Measurements from ENCODE around the gene PSME3. TPM values are rescaled to one million over a fixed set of nuclear protein-coding genes. Genes with fewer than 3 reads are reported as not detected.

The PSME3 gene
- total and polyA plus RNA-seq, 2 of the 13 experiments (the other 11 are each of a cell fraction or from before 2014, with no cell fraction given) = 66.3 to 135 TPM

DNA sequence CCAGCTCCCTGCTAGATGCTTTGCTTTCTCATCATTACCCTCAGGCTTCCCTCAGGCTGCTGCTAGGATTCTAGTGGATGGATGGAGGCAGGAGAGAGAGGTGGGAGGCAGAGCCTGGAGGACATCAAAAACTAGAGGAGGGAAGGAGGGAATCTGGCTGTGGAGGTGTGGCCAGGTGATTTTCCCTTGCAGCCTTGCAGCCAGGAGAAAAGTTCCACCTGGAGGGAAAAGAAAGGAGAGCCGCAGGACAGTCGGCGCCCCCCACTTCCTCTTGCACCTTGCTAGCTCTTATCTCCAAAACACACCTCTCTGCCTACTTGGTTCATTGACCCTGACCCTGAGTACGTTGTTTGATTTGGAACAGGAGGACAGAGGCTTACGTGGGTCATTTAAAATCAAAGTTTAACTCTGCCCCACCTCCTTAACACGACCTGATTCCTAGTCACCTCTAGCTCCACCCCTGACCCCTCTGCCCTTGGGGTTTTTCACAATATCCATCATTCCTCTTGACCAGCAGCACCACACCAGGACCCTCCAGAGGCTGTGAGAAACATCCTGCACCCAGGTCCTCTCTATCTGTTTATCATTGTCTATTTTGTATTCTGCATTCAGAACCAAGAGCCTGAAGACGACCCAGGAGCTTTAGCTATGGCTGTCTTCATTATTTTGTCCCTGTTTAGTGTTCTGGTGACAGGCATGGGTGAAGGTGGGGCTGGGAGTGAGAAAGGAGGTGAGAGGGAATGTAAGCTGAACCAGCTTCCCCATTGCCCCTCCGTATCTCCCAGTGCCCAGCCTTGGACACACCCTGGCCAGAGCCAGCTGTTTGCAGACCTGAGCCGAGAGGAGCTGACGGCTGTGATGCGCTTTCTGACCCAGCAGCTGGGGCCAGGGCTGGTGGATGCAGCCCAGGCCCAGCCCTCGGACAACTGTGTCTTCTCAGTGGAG, 33.7 kb downstream of the PSME3 start (continued):
- TF ChIP-seq, protein P1, sequence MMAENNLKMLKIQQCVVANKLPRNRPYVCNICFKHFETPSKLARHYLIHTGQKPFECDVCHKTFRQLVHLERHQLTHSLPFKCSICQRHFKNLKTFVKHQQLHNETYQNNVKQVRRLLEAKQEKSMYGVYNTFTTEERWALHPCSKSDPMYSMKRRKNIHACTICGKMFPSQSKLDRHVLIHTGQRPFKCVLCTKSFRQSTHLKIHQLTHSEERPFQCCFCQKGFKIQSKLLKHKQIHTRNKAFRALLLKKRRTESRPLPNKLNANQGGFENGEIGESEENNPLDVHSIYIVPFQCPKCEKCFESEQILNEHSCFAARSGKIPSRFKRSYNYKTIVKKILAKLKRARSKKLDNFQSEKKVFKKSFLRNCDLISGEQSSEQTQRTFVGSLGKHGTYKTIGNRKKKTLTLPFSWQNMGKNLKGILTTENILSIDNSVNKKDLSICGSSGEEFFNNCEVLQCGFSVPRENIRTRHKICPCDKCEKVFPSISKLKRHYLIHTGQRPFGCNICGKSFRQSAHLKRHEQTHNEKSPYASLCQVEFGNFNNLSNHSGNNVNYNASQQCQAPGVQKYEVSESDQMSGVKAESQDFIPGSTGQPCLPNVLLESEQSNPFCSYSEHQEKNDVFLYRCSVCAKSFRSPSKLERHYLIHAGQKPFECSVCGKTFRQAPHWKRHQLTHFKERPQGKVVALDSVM (CRISPR knock-in tag; IDR thresholded peaks at IDR 0.05) = peak; percentile 16
- TF ChIP-seq ZGPAT (CRISPR knock-in tag; IDR thresholded peaks at IDR 0.05) = peak; percentile 62; the same call in 1 of the 2 replicates
- peak; percentile 66 for TF ChIP-seq ZKSCAN5 (CRISPR knock-in tag; IDR thresholded peaks at IDR 0.05)
- no peak for TF ChIP-seq MBD4 (IDR thresholded peaks at IDR 0.05; ENCODE audit: borderline replicate concordance, low read length)
- 0 out of 2 replicates have a peak, but pooled peaks have one; percentile 19 for TF ChIP-seq GMEB2 (CRISPR knock-in tag; IDR thresholded peaks at IDR 0.05; ENCODE audit: low read depth)
- TF ChIP-seq TFE3 (CRISPR knock-in tag; IDR thresholded peaks at IDR 0.05) = 0 out of 2 replicates have a peak, but pooled peaks have one; percentile 13
- TF ChIP-seq ZNF737 (CRISPR knock-in tag; IDR thresholded peaks at IDR 0.05; ENCODE audit: borderline replicate concordance) = no peak
- no peak for TF ChIP-seq TEF (CRISPR knock-in tag; IDR thresholded peaks at IDR 0.05)
- no peak for TF ChIP-seq ZNF781 (CRISPR knock-in tag; IDR thresholded peaks at IDR 0.05; ENCODE audit: borderline replicate concordance, not compliant biosample characterization)
- TF ChIP-seq, protein P2, sequence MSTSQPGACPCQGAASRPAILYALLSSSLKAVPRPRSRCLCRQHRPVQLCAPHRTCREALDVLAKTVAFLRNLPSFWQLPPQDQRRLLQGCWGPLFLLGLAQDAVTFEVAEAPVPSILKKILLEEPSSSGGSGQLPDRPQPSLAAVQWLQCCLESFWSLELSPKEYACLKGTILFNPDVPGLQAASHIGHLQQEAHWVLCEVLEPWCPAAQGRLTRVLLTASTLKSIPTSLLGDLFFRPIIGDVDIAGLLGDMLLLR (CRISPR knock-in tag; IDR thresholded peaks at IDR 0.05) = 0 out of 2 replicates have a peak, but pooled peaks have one; percentile 34
- no peak for TF ChIP-seq ZNF800 (CRISPR knock-in tag; IDR thresholded peaks at IDR 0.05)
- TF ChIP-seq, protein P3, sequence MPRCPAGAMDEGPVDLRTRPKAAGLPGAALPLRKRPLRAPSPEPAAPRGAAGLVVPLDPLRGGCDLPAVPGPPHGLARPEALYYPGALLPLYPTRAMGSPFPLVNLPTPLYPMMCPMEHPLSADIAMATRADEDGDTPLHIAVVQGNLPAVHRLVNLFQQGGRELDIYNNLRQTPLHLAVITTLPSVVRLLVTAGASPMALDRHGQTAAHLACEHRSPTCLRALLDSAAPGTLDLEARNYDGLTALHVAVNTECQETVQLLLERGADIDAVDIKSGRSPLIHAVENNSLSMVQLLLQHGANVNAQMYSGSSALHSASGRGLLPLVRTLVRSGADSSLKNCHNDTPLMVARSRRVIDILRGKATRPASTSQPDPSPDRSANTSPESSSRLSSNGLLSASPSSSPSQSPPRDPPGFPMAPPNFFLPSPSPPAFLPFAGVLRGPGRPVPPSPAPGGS (CRISPR knock-in tag; IDR thresholded peaks at IDR 0.05) = peak; percentile 29; the same call in 1 of the 2 replicates
- no peak for TF ChIP-seq ZNF460 (CRISPR knock-in tag; IDR thresholded peaks at IDR 0.05; ENCODE audit: borderline replicate concordance)
- TF ChIP-seq AGO1 (IDR thresholded peaks at IDR 0.05; ENCODE audit: low read depth, low read length, poor library complexity, severe bottlenecking) = no peak

All from HepG2 (cell line).